ENCODE measurements around the gene ATP8A2.

GRCh38 chr13:25762281-25762680 is 390.5 kb downstream of the ATP8A2 start:
- TF ChIP-seq CTCF (IDR thresholded peaks at IDR 0.05): no peak
- no peak for TF ChIP-seq POLR2A (IDR thresholded peaks at IDR 0.05)

Measured in heart left ventricle (tissue), 13 donors.